RWPE2 (cell line): ENCODE measurements around the gene UEVLD.

Experiments
- ATAC-seq: fragments of 200-7000 bp; cut with Tn5 transposase; 3 replicates; pipeline ENCODE4 v1.9.1; 2021; ENCODE audit warnings: low read depth
- DNase-seq: peaks from one replicate; pipeline ENCODE4 v3.0.0-alpha.2; 2020; ENCODE audit warnings: low spot score
- H3K27ac ChIP-seq: fragments of 450-650 bp; 2 replicates; pipeline ENCODE4 v1.5.1; 2017; ENCODE audit warnings: mild to moderate bottlenecking; ENCODE audit not compliant: poor library complexity, severe bottlenecking
- H3K27me3 ChIP-seq: fragments of 250-450 bp; sonication (Bioruptor Pico); 2 replicates; pipeline ENCODE4 v1.5.1; 2021; ENCODE audit warnings: mild to moderate bottlenecking, moderate library complexity; ENCODE audit not compliant: insufficient read depth, poor library complexity, severe bottlenecking
- H3K36me3 ChIP-seq: fragments of 250-450 bp; sonication (Bioruptor Pico); 2 replicates; pipeline ENCODE4 v1.5.1; 2020; ENCODE audit warnings: low read depth, mild to moderate bottlenecking, moderate library complexity
- H3K4me1 ChIP-seq: fragments of 250-450 bp; sonication (Bioruptor Pico); 2 replicates; pipeline ENCODE4 v1.5.1; 2021; ENCODE audit warnings: mild to moderate bottlenecking, moderate library complexity; ENCODE audit not compliant: insufficient read depth, poor library complexity, severe bottlenecking
- H3K4me3 ChIP-seq: fragments of 250-450 bp; sonication (Bioruptor Pico); 2 replicates; pipeline ENCODE4 v1.5.1; 2021; ENCODE audit warnings: mild to moderate bottlenecking, moderate library complexity; ENCODE audit not compliant: severe bottlenecking
- H3K9me3 ChIP-seq: fragments of 250-450 bp; sonication (Bioruptor Pico); 2 replicates; pipeline ENCODE4 v1.5.1; 2021; ENCODE audit warnings: mild to moderate bottlenecking, moderate library complexity; ENCODE audit not compliant: severe bottlenecking
- CTCF ChIP-seq: fragments of 450-650 bp; IDR thresholded peaks from one replicate; pipeline ENCODE4 v1.5.1; 2017; ENCODE audit warnings: mild to moderate bottlenecking, moderate library complexity; ENCODE audit not compliant: poor library complexity, severe bottlenecking

Gene UEVLD

DNA sequence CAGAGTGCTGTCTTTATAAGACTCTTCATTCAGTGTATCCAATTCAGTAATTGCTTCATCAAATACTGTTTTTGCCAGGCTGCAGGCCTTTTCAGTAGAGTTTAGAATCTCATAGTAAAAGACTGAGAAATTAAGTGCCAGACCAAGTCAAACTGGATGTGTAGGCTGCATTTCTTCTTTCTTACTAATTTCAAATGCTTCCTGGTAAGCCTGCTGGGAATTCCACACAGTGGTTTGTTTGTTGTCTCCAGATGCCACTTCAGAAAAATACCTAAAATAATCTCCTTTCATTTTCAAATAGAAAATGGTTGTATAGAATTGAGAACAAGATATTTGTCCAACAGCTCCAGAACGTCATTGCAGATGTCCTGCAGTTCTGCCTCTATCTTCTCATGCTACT is 98.2 kb downstream of the UEVLD start:
- Histone ChIP-seq H3K4me3 (no peak overlapping the region), H3K9me3 (no peaks in the 10 kb centered on the region), H3K27me3 (no peaks in the 10 kb centered on the region), H3K4me1 (peaks cover 26% of the 10 kb centered on the region), H3K27ac (no peak overlapping the region), H3K36me3 (peaks cover 60% of the 10 kb centered on the region)
- no peak for TF ChIP-seq CTCF
- DNase-seq (no peak), ATAC-seq (no peak)

- TF ChIP-seq CTCF, result no peak
- no peak for DNase-seq
- Histone ChIP-seq H3K9me3 (no peaks in the 10 kb centered on the region), H3K4me1 (no peaks in the 10 kb centered on the region), H3K36me3 (peaks cover 61% of the 10 kb centered on the region), H3K27ac (no peak overlapping the region), H3K4me3 (no peak overlapping the region), H3K27me3 (no peaks in the 10 kb centered on the region)
- no peak for ATAC-seq
Measured at GRCh38 chr11:18485913-18486528, 102.5 kb downstream of the UEVLD start.
